HG03571 (cell line): ENCODE measurements around the gene PPP1R36.
"Not testable (repeated sequence)": the region's sequence is repeated elsewhere in the genome, so short reads cannot be mapped to it uniquely, and the experiment has no call there.

ENCODE experiments used
- ATAC-seq: cut with Tn5 transposase; IDR thresholded peaks from one replicate; pipeline ENCODE4 v1.9.1; 2021; ENCODE audit not compliant: unreplicated experiment

PPP1R36 gene

DNA sequence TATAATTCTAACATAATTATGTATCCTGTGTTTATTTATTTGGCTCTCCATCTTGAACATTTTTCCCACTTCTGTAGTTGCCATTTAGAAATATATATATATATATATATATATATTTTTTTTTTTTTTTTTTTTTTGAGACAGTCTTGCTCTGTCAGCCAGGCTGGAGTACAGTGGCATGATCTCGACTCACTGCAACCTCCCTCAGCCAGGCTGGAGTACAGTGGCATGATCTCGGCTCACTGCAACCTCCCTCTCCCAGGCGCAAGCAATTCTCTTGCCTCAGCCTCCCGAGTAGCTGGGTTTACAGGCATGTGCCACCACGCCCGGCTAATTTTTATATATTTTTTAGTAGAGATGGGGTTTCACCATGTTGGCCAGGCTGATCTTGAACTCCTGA lies 32.1 kb upstream of the PPP1R36 start:
- not testable (repeated sequence) for ATAC-seq

DNA sequence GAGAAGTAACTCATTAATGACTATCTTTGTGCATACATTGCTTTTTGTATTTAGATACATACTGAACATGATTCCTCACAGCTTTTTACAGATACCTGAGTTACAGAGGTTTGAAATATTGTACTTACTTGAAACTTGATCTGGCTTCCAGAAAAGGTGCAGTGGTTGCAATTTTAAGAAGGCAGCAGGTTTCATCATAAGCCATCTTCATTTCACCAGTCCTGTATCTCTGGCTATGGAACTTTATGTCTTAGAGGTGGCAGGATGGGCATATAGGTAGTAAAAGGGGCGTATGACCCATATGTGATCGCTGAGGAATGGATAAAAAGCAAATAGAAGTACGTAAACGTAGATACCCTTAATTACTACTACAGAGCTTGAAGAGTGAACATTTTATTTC lies 31.5 kb upstream of the PPP1R36 start:
- no peak for ATAC-seq

DNA sequence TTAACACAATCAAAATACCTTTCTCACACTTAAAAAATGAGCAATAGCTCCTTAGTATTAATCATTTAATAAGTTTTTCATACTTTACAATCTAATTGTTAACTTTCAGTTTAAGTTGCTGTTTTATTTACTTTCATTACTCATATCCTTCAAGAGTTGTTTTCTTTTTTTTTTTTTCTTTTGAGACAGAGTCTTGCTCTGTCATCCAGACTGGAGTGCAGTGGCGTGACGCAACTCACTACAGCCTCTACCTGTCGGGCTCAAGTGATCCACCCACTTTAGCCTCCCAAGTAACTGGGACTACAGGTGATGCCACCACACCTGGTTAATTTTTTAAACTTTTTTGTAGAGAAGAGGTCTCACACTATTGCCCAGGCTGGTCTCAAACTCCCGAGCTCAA lies 29.1 kb upstream of the PPP1R36 start:
- no peak for ATAC-seq

DNA sequence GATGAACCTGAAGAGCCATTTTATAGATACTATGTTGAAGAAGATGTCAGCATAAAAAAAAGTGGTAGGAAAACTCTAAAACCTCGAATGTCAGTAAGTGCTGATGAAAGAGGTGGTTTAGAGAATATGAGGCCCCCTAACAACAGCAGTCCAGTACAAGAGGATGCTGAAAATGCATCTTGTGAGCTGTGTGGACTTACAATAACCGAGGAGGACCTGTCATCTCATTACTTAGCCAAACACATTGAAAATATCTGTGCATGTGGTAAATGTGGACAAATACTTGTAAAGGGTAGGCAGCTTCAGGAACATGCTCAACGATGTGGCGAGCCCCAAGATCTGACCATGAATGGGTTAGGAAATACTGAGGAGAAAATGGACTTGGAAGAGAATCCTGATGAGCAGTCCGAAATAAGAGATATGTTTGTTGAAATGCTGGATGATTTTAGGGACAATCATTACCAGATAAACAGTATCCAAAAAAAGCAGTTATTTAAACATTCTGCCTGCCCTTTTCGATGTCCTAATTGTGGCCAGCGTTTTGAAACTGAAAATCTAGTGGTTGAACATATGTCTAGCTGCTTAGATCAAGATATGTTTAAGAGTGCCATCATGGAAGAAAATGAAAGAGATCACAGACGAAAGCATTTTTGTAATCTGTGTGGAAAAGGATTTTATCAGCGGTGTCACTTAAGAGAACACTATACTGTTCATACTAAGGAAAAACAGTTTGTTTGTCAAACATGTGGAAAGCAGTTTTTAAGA lies 27.0 kb upstream of the PPP1R36 start:
- ATAC-seq = no peak

DNA sequence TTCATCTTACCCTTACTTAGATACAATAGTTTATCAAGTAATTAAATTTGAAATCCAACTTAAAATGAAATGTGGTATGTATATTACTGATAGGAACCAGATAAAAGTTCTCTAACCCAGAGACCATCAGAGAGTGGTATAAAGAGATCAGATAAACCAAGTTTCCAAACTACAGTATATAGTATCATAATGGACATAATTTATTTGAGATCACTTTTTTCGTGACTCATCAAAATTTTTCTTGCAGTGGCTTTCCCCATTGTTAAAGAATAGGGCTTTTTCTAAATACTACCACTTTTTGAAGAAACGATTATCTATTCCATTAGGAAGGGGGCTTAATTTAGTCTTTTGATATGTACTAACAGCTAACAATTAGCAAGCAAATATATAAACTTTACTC lies 24.4 kb upstream of the PPP1R36 start:
- ATAC-seq = no peak

DNA sequence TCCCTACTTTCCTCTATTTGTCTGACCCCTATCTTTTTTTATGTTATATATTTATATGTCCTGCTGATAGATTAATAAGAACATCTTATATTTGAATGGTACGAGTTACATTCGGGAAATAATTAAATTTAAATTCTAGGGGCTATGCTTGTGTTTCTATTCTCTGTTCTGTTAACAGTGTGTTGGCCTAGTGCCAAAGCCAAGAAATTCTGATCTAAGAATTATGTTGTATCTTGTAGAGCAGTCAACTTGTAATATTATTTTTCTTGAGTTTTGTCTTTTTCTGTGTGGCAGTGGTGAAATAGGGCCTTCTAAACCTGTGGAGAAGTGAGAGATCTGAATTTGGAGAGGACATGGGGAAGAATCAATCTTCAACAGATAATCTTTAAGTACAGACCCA lies 18.2 kb upstream of the PPP1R36 start:
- ATAC-seq = no peak

DNA sequence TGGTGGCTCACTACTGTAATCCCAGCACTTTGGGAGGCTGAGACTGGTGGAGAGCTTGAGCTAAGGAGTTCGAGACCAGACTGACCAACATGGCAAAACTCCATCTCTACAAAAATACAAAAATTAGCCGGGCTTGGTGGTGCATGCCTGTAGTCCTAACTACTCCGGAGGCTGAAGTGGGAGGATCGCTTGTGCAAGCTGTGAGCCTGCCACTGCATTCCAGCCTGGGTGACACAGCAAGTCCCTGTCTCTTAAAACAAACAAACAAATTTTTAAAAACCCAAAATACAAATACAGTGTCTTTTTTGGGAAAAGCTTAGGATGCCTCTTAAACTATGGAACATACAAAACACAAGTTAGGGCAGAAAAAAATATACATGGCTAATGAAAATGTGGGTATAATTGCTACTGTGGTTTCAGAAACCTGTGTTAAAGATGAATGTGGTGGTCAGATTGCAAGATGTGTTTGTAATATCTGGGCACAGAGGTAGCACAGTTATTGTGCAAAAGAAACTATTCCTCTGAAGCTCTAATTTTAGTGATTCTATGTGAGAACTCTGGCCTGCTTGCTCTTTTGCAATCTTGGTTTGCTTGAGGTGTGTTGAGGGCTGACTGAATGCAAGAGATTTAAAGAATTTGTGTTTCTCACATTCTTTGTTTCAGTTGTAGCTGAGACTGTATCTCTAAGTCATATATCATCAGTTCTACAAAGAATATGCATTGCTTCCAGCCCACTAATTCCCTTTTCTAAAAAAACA lies 13.1 kb upstream of the PPP1R36 start:
- no peak for ATAC-seq

DNA sequence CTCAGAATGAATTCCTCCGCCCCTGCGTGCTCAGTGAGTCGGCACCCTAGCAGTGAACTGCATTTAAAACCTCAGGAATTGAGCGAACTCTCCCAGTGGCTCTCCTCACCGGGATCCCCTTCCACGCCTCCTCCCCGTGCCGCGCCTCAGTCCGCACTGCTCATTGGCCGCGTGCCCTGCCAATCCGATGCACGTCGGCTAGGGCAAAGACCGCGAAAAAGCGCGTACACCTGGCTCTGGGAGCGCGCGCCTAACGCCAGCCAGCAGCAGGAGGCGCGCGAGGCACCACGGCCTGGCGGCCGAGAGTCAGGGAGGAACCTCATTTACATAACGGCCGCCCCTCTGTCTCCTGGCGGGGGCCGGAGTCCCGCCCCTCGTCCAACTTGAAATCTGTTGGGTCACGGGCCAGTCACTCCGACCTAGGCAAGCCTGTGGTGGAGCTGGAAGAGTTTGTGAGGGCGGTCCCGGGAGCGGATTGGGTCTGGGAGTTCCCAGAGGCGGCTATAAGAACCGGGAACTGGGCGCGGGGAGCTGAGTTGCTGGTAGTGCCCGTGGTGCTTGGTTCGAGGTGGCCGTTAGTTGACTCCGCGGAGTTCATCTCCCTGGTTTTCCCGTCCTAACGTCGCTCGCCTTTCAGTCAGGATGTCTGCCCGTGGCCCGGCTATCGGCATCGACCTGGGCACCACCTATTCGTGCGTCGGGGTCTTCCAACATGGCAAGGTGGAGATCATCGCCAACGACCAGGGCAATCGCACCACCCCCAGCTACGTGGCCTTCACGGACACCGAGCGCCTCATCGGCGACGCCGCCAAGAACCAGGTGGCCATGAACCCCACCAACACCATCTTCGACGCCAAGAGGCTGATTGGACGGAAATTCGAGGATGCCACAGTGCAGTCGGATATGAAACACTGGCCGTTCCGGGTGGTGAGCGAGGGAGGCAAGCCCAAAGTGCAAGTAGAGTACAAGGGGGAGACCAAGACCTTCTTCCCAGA lies 9.3 kb upstream of the PPP1R36 start, which contains the start of gene HSPA2:
HSPA2 (plus strand) TSS at position 534 of the 995 bp plus-strand sequence; CDS start at position 643, 109 bp downstream.
- peak; percentile 92 for ATAC-seq

DNA sequence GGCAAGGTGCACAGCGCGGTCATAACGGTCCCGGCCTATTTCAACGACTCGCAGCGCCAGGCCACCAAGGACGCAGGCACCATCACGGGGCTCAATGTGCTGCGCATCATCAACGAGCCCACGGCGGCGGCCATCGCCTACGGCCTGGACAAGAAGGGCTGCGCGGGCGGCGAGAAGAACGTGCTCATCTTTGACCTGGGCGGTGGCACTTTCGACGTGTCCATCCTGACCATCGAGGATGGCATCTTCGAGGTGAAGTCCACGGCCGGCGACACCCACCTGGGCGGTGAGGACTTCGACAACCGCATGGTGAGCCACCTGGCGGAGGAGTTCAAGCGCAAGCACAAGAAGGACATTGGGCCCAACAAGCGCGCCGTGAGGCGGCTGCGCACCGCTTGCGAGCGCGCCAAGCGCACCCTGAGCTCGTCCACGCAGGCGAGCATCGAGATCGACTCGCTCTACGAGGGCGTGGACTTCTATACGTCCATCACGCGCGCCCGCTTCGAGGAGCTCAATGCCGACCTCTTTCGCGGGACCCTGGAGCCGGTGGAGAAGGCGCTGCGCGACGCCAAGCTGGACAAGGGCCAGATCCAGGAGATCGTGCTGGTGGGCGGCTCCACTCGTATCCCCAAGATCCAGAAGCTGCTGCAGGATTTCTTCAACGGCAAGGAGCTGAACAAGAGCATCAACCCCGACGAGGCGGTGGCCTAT lies 8.3 kb upstream of the PPP1R36 start:
- ATAC-seq = no peak

DNA sequence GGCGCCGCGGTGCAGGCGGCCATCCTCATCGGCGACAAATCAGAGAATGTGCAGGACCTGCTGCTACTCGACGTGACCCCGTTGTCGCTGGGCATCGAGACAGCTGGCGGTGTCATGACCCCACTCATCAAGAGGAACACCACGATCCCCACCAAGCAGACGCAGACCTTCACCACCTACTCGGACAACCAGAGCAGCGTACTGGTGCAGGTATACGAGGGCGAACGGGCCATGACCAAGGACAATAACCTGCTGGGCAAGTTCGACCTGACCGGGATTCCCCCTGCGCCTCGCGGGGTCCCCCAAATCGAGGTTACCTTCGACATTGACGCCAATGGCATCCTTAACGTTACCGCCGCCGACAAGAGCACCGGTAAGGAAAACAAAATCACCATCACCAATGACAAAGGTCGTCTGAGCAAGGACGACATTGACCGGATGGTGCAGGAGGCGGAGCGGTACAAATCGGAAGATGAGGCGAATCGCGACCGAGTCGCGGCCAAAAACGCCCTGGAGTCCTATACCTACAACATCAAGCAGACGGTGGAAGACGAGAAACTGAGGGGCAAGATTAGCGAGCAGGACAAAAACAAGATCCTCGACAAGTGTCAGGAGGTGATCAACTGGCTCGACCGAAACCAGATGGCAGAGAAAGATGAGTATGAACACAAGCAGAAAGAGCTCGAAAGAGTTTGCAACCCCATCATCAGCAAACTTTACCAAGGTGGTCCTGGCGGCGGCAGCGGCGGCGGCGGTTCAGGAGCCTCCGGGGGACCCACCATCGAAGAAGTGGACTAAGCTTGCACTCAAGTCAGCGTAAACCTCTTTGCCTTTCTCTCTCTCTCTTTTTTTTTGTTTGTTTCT lies 7.6 kb upstream of the PPP1R36 start:
- ATAC-seq = no peak

DNA sequence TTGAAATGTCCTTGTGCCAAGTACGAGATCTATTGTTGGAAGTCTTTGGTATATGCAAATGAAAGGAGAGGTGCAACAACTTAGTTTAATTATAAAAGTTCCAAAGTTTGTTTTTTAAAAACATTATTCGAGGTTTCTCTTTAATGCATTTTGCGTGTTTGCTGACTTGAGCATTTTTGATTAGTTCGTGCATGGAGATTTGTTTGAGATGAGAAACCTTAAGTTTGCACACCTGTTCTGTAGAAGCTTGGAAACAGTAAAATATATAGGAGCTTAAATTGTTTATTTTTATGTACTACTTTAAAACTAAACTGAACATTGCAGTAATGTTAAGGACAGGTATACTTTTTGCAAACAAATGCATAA lies 6.9 kb upstream of the PPP1R36 start:
- no peak for ATAC-seq

DNA sequence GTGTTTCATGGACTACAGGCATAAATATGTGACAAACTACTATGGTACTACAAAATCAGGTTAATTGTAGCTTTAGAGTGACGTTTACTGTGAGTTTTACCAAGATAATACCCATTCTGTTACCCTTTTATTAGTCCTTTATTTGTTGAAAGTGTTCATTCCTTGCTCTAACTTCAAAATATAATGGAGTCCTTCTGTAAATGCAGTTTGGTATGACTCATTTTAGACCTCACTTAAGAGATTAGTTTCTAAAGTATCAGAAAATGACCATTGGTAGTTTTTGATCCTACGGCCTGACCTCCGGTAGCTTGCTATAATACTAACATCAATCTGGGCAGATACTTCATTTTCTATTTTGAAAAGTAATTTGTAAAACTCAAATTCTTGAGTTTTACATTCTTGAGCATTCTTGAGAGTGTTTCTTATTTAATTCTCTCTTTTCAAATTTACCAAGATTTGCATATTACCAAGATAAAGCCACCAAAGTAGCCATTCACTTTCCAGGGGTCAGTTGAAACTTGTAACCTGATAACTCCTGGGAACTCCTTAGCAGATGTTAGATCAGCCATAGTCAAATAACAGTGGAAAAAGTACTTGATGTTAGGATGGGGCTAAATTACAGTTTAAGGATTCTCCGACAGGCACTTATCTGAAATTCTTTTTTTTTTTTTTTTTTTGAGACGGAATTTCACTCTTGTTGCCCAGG lies 5.0 kb upstream of the PPP1R36 start:
- ATAC-seq = no peak

DNA sequence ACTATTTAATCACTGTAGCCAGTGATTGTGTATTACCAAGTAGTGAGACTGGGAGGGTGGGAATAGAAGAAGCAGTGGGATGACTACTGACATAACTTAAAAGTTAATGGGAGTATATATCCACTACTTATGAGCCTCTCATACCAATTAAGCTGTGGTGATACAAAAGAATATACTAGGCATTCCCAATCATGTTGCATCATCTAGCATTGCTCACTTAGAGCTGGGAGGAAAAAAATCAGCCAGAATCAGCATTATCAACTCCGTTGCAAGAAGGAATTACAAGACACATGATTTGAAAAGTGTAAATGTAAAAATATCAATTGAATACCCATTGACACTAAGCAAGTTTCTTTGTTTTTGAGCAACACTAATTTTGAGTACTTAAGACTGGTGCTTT lies 745 bp upstream of the PPP1R36 start:
- no peak for ATAC-seq

DNA sequence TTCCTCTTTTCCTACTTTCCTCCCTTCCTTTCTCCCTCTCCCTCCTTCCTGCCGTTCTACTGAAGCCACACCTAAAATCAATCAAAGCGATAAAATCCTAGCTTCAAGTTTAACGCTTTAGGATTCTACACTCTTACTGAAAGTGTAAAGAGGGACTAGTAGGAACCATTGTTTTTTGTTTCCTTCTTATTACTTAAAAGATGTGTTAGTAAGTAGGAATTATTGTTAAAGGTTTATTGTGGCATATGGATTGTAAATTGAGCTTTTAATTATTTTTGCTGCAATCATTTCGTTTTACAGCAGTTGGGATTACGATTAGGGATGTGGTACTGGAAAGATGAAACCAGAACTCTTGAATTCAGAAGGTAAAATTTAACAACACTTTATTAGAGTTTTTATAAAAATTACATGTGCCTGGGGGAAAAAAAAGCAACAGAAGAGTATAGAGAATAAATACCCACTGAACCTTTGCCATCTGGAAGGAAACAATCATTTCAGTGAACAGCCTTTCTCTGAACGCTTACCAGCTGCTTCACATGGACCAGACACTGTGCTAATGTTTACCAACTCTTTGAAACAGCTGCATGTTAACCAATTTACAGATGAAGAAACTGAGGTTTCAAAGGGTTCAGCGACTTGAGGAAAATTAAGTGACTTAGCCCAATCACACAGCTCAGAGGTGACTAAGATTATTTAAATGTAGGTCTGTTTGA lies 1.0 kb downstream of the PPP1R36 start:
- no peak for ATAC-seq

DNA sequence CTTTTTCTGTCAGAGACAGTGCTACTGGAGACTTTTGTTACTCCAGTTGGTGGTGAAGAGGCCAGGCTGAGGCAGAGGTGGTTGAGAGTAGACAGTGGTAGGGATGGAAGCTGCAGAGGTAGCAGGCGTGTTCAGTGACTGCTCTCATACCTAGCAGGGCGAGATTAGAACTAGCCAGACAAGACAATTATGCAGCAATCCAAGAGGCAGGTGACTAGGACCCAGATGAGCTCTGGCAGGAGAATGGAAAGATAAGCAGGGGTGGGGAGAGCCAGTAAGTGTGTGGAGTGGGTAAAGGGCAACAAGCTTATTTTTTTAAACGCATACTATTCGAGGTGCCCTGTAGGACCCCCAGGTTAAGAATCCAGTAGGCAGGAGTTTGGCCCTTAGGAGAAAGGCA lies 4.8 kb downstream of the PPP1R36 start:
- no peak for ATAC-seq

DNA sequence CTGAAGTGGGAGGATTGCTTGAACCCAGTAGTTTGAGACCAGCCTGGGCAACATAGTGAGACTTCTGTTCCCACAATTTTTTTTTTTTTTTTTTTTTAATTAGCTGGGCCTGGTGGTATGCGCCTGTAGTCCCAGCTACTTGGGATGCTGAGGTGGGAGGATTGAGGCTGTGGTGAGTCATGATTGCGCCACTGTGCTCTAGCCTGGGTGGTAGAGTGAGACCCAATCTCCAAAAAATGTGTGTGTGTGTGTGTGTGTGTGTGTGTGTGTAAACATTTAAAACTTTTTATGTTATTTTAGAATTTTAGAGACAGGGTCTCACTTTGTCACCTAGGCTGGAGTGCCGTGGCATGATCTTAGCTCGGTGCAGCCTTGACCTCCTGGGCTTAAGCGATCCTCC lies 6.8 kb downstream of the PPP1R36 start:
- no peak for ATAC-seq

DNA sequence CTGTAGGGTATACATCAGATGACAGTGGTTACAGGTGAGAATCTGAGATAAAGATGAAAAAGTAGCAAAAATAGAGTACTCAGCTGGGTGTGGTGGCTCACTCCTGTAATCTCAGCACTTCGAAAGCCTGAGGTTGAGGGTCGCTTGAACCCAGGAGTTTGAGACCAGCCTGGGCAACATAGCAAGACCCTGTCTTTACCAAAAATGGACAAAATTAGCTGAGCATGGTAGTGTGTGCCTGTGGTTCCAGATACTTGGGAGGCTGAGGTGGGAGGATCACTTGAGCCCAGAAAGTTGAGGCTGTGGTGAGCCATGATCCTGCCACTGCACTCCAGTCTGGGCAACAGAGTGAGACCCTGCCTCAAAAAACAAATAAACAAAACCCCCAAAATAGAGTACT lies 8.5 kb downstream of the PPP1R36 start:
- ATAC-seq = not testable (repeated sequence)

DNA sequence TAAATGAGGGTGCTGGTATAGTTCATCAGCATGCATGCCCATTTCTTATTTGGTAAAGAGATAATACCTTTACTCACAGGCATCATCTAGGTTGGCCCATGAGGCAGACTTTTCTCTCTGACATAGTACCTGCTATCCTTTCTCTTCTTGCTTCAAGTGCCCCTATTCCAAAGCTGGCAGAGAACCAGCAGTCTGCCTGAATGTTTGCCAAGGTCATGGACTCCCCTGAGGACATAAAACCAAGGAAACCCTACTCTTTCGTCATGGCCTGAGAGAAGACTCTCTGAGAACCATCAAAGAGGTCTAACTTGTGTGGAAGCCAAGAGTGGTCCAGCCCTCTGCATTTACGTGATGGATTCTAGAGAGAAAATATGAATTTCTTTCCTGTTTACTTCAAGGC lies 11.9 kb downstream of the PPP1R36 start:
- no peak for ATAC-seq
